Measurements from ENCODE around the gene UBR1.

Gene UBR1

GRCh38 chr15:43106486-43106829 lies 620 bp upstream of the UBR1 start:
- FAIRE-seq = no peak

GRCh38 chr15:43105077-43105736 lies 631 bp downstream of the UBR1 start:
- no peak for FAIRE-seq

- no peak for FAIRE-seq
These were observed 1.4 kb downstream of the UBR1 start for GRCh38 chr15:43104426-43104825.

- no peak for FAIRE-seq
These were observed 1.9 kb downstream of the UBR1 start for GRCh38 chr15:43103907-43104306.

GRCh38 chr15:43102187-43102586 lies 3.7 kb downstream of the UBR1 start:
- no peak for FAIRE-seq

GRCh38 chr15:43100971-43101370 lies 4.9 kb downstream of the UBR1 start:
- FAIRE-seq = no peak

DNA sequence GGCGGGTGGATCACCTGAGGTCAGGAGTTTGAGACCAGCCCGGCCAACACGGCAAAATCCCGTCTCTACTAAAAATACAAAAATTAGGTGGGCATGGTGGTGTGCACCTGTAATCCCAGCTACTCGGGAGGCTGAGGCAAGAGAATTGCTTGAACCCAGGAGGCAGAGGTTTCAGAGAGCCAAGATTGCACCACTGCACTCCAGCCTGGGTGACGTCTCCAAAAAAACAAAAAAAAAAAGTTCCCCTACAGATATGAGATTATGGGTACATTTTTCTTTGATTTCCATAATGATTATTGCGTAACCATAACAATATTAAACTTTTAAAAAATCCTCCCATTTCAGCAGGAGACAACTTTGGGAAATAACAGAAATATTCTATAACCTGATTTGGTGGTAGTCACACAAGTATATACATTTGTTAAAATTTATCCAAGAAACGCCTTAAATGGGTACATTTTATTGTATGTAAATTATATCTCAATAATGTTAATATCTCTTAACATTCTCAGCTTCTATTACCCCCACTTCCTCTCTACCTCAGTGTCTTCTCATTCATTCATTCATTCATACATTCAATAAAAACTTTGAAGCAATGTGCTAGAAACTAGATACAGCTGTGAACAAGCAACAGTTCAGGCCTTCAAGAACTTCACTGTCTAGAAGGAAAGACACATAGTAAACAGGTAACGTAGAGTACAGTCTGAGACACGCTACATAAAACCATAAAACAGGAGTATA lies 6.6 kb downstream of the UBR1 start:
- FAIRE-seq = no peak

DNA sequence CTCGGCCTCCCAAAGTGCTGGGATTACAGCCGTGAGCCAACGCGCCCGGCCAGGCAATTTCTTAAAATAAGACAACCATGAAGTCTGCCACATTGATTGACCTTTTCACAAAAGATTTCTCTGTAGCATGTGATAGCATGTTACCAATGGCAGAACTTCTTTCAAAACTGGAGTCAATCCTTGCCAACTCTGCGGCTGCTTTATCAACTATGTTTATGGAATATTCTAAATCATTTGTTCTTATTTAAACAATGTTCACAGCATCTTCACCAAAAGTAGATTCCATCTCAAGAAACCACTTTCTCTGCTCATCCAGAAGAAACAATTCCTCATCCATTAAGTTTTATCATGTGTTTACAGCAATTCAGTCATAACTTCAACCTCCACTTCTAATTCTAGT lies 9.4 kb downstream of the UBR1 start:
- FAIRE-seq = no peak

- no peak for FAIRE-seq
These were observed 10.0 kb downstream of the UBR1 start for GRCh38 chr15:43095708-43096347.

GRCh38 chr15:43095243-43095642 lies 10.6 kb downstream of the UBR1 start:
- no peak for FAIRE-seq

- FAIRE-seq = no peak
These were observed 11.3 kb downstream of the UBR1 start for GRCh38 chr15:43094416-43095030.

DNA sequence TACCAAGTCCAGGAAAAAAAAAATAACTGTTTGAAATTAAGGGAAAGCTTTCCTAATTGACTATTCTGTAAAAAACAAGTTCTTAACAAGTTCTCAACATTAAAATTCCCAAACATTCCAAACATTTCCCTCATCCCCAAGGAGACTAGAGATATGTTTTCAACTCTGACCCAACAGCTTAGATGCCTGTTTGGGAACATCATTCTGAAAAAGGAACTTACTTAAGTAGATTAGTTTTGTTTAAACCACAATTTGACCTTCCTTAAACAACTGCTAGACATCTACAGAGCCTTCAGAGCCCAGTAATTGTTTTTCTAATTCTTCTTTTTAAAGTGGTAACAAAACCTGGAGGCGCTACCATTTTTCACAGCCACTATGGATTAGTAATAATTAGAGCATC lies 12.8 kb downstream of the UBR1 start:
- FAIRE-seq = no peak

DNA sequence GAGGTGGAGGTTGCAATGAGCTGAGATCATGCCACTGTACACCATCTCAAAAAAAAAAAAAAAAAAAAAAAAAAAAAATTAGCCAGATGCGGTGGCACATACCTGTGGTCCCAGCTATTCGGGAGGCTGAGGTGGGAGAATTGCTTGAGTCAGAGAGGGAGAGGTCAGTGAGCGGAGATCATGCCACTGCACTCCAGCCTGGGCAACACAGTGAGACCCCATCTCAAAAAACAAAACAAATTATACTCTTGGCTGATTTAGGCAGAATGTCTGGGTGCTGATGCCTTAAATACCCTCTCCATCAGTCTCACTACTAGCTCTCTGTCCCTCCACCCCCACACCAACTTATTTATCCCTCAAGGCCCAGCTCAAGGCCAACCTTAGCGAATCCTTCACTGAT lies 14.0 kb downstream of the UBR1 start:
- no peak for FAIRE-seq

GRCh38 chr15:43086551-43086950 lies 19.3 kb downstream of the UBR1 start:
- no peak for FAIRE-seq

GRCh38 chr15:43085921-43086320 lies 19.9 kb downstream of the UBR1 start:
- no peak for FAIRE-seq

- no peak for FAIRE-seq
These were observed 23.3 kb downstream of the UBR1 start for GRCh38 chr15:43082509-43082908.

- FAIRE-seq = peak; percentile 19
These were observed 24.6 kb downstream of the UBR1 start for GRCh38 chr15:43081283-43081682.

DNA sequence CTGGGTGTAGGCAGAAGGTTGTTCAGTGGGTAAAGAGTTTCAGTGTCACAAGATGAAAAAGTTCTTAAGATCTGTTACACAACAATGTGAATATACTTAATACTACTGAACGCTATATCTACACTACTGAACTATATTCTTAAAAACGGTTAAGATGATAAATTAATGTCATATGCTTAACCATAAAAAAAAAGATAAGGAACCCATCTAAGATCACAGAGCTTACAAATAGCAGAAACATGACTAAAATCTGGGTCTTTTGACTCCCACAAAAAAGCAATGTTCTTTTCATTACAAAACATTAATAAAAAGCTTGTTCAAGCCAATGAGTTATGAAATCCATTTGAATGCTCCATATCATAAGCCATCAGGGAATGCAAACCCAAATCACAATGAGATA lies 34.4 kb downstream of the UBR1 start:
- FAIRE-seq = no peak

DNA sequence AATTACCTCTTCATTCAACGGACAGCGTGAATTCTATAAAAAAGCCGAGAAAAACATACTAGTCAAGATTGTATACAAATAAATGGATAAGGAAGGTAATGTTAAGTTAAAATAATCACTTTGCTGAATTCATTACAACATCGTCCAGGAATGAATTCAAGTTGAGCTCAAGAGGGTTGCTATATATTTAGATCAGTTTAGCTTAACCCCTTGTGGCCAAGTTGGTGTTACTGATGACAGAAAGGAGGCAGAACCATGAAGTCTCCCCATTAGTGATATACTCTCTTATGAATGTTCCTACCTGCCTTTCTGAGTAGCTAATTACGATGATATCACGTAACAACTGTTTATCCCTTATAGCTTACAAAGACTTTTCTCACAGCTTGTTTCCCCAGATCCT lies 34.9 kb downstream of the UBR1 start:
- no peak for FAIRE-seq

GRCh38 chr15:43070249-43070648 lies 35.6 kb downstream of the UBR1 start:
- FAIRE-seq = no peak

DNA sequence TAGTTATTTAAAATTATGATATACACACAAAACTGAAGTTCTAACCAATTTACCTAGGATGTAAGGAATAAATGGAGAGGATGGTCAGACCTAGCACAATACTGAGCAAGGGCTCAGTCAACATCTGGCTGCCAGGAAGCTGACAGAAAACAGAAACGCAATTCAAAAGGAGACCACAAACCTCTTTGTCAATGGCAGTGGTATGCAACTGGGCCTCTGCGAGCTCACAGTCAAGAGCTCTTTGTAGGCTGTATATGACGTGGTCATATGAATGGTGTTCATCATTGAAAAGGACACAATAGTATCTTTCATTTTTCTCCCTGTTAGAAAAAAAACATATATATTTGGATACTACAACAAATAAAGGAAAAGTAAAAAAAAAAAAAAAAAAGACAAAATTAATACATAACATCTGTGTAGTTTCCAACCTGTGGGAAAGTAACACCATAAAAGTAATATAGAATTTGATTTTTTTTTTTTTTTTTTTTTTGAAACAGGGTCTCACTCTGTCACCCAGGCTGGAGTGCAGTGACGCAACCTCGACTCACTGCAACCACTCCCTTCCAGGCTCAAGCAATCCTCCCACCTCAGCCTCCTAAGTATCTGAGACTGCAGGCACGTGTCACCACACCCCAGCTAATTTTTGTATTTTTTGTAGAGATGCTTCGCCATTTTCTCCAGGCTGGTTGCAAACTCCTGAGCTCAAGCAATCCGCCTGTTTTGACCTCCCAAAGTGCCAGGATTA lies 37.9 kb downstream of the UBR1 start:
- no peak for FAIRE-seq

GRCh38 chr15:43056696-43057095 lies 49.1 kb downstream of the UBR1 start:
- no peak for FAIRE-seq

GRCh38 chr15:43052860-43053259 lies 53.0 kb downstream of the UBR1 start:
- FAIRE-seq = no peak

Data from G401.6 (cell line).